ENCODE measurements around the gene AZIN2.
"Not testable (repeated sequence)": the region's sequence is repeated elsewhere in the genome, so short reads cannot be mapped to it uniquely, and the experiment has no call there.

AZIN2 gene

DNA sequence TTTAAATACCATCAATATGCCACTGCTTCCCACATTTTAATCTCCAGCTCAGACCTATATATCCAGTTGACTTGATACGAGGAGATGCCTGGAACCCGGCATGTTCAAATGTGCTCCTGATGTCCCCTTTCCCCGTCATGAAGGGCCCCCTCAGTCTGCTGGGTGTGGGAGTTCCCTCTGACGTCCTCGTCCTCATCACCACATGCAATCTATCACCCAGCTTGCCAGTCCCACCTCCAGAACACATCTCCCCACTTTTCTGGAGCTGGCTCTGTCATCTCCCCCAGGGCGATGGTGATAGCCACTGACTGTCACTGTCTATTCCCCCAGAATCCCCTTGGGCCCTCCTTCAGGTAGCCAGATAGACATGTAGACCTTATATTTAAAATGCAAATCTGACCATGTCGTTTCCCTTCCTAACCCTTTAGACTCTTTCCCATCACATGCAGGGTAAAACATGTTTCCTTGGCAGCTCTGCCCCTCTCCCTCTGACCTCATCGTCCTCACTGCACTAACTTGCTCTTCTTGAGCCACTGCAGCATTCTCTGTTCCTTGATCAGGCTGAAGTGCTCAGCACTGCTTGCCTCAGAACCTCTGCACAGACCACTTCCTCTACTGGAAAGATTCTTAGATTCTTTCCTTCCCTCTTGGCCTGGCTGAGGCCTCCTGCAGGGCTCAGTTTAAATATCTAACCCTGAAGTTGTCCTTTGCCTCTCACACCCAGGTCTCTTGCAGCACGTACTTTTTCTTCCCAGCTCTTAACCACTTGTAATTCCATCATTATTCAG lies 7.4 kb downstream of the AZIN2 start:
- peak; percentile 44 for DNase-seq
- in situ Hi-C loops (cut with MboI; ENCODE audit: low pct_unique_long_range_greater_than_20kb, low sequenced_read_pairs) = no loop called here

GRCh38 chr1:33089457-33089856 lies 8.5 kb downstream of the AZIN2 start:
- in situ Hi-C loops (cut with MboI; ENCODE audit: low pct_unique_long_range_greater_than_20kb, low sequenced_read_pairs) = no loop called here

GRCh38 chr1:33092438-33092837 lies 11.5 kb downstream of the AZIN2 start:
- in situ Hi-C loops (cut with MboI; ENCODE audit: low pct_unique_long_range_greater_than_20kb, low sequenced_read_pairs) = no loop called here
- DNase-seq = no peak

More at GRCh38 chr1:33089457-33089856, 8.5 kb downstream of the AZIN2 start:
- no peak for DNase-seq

GRCh38 chr1:33093004-33093403 lies 12.1 kb downstream of the AZIN2 start:
- in situ Hi-C loops (cut with MboI; ENCODE audit: low pct_unique_long_range_greater_than_20kb, low sequenced_read_pairs) = no loop called here
- DNase-seq = no peak

DNA sequence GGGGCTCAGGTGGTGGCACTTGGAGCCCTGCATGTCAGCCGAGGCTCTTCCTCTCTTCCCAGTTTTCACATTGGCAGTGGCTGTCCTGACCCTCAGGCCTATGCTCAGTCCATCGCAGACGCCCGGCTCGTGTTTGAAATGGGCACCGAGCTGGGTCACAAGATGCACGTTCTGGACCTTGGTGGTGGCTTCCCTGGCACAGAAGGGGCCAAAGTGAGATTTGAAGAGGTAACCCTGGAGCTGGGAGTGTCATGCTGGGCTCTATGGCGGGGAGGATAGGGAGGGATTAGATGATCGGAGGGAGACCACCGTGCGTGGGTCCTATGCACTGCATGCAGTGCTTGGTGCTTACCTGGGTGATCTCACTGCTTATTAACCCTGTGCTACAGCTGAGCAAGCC lies 13.5 kb downstream of the AZIN2 start:
- no peak for DNase-seq
- in situ Hi-C loops (cut with MboI; ENCODE audit: low pct_unique_long_range_greater_than_20kb, low sequenced_read_pairs) = no loop called here

DNA sequence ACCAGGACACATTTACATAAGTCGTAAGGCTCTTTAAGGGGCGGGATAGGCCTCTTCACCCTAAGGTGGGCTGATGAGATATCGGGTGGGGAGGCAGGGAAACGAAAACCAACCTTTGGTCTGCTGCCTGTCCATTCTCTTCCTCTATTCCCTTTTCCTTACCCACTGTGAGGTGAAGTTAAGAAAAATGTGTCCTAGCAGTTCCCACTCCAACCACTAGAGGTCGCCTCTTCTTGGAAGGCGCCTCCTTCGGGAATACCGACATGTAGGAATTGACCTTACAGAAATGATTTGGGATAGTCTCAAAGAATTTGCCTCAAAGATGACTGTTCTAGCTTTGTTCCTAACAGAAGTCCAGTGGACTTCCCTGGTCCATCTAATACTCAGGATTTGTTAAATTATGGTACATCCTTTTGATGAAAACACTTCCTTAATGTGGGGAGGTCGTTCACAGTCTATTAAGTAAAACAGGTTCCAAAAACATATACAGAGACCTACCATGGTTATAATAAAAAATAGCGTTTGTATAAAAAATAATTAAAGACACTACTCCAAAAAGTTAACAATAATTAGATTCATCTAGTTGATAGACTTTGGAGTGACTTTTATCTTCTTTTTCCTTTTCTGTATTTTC lies 14.1 kb downstream of the AZIN2 start:
- DNase-seq = peak; percentile 63
- in situ Hi-C loops (cut with MboI; ENCODE audit: low pct_unique_long_range_greater_than_20kb, low sequenced_read_pairs) = no loop called here

- in situ Hi-C loops (cut with MboI; ENCODE audit: low pct_unique_long_range_greater_than_20kb, low sequenced_read_pairs) = no loop called here
Observed at GRCh38 chr1:33096363-33097005, 15.5 kb downstream of the AZIN2 start.

GRCh38 chr1:33097137-33097611 lies 16.2 kb downstream of the AZIN2 start:
- in situ Hi-C loops (cut with MboI; ENCODE audit: low pct_unique_long_range_greater_than_20kb, low sequenced_read_pairs) = no loop called here
- no peak for DNase-seq

More at GRCh38 chr1:33096363-33097005, 15.5 kb downstream of the AZIN2 start:
- no peak for DNase-seq

- in situ Hi-C loops (cut with MboI; ENCODE audit: low pct_unique_long_range_greater_than_20kb, low sequenced_read_pairs) = no loop called here
- no peak for DNase-seq
Observed at GRCh38 chr1:33097762-33098161, 16.8 kb downstream of the AZIN2 start.

- peak; percentile 75 for DNase-seq
- in situ Hi-C loops (cut with MboI; ENCODE audit: low pct_unique_long_range_greater_than_20kb, low sequenced_read_pairs) = no loop called here
Observed at GRCh38 chr1:33098371-33098770, 17.4 kb downstream of the AZIN2 start.

DNA sequence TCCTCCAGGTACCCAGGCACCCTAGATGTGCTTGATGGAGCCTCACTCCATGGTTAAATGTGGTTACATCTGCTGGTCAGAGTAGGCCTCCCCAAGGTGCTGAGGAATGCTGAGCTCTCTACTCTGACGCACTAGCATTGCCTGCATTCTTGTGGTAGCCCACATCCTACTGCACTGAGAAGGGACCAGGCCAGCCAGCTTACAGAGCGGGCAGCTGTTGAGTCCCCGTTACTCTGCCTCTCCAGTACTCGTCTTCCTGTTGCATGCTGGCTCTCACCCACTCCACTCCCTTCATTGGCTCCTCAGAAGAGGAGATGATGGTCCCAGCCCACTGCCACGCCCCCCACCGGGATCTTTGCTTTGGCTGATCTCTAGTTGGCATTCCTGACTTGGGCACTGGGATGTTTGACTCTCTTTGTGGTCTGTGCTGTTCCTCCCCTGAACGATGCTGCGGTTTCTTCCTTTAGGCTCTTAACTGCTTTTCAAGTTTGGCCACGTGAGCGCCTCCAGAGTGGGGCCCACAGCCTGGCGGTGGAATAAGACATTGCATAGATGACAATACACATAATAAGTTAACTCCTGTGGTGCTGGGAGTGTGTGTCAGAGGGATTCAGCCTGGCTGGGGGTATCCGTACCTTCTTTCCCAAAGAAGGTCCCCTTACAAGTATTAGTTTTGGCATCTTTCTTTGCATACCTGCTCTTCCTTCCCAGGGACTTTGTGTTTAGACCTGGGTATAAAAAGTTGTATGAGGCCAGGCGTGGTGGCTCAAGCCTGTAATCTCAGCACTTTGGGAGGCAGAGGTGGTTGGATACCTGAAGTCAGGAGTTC lies 18.6 kb downstream of the AZIN2 start:
- DNase-seq = peak; percentile 99
- in situ Hi-C loops (cut with MboI; ENCODE audit: low pct_unique_long_range_greater_than_20kb, low sequenced_read_pairs) = no loop called here

- in situ Hi-C loops (cut with MboI; ENCODE audit: low pct_unique_long_range_greater_than_20kb, low sequenced_read_pairs); DNase-seq: not testable (repeated sequence)
Observed at GRCh38 chr1:33100119-33100415, 19.1 kb downstream of the AZIN2 start.

DNA sequence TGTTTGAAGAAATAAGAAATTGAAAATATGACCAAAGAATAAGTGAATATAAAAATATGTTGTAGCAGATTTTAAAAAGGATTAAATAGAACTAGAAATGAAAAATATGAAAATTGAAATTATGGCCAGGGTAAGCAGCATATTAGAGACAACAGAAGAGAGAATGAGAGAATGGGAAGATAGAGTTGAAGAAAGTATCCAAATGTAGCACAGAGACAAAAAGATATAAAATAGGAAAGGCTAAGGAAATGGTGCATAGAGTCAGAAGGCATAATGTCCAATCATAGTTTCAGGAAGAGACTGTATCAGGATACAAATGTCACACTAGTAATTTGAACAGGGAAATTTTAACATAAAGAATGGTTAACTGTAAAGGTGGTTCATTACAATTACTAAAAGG lies 29.5 kb downstream of the AZIN2 start:
- no peak for DNase-seq
- in situ Hi-C loops (cut with MboI; ENCODE audit: low pct_unique_long_range_greater_than_20kb, low sequenced_read_pairs) = no loop called here

- DNase-seq = no peak
- in situ Hi-C loops (cut with MboI; ENCODE audit: low pct_unique_long_range_greater_than_20kb, low sequenced_read_pairs) = no loop called here
Observed at GRCh38 chr1:33111965-33112364, 31.0 kb downstream of the AZIN2 start.

DNA sequence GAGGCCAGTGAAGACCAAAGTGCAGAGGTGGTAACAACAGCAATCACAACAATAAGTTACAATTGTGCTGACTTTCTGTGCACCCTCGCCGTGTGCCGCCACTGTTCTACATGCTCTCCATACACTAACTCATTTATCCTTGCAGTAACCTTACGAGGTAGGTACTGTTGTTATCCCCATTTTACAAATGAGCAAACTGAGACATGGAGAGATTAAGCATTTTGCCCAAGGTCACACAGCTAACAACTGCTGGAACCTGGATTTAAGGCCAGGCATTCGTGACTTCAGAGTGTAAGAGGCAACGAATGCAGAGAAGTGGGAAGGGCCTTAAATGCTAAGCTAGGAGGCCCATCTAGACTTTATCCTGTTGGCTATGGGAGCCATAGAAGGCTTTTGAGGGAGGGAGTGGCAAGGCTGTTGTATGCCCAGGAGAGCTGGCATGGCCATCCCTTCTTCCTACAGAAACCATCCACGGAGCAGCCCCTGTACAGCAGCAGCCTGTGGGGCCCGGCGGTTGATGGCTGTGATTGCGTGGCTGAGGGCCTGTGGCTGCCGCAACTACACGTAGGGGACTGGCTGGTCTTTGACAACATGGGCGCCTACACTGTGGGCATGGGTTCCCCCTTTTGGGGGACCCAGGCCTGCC lies 36.6 kb downstream of the AZIN2 start:
- DNase-seq = no peak
- in situ Hi-C loops (cut with MboI; ENCODE audit: low pct_unique_long_range_greater_than_20kb, low sequenced_read_pairs) = no loop called here

DNA sequence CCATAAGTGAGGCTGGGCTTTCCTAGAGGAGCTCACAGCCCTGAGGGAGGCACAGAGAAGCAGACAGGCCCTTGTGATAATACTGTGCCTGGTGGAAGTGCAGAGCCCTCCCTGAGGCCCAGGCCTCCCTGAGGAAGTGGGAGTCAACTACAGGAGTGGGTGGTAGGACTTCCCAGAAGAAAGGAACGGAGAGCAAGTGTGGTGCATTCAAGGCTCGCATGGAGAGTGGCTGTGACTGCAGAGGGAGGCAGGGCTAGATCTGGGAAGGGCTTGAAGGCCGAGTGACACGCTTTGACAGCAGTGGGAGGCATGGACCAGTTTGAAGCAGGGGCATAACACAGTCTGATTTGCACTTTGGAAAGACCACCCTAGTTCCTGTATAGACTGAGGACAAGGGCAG lies 37.3 kb downstream of the AZIN2 start:
- DNase-seq = no peak
- in situ Hi-C loops (cut with MboI; ENCODE audit: low pct_unique_long_range_greater_than_20kb, low sequenced_read_pairs) = no loop called here

GRCh38 chr1:33119050-33119449 lies 38.1 kb downstream of the AZIN2 start:
- in situ Hi-C loops (cut with MboI; ENCODE audit: low pct_unique_long_range_greater_than_20kb, low sequenced_read_pairs) = no loop called here
- no peak for DNase-seq

GRCh38 chr1:33119532-33120217 lies 38.7 kb downstream of the AZIN2 start:
- DNase-seq = no peak
- in situ Hi-C loops (cut with MboI; ENCODE audit: low pct_unique_long_range_greater_than_20kb, low sequenced_read_pairs) = no loop called here

All from KBM-7 (cell line).